ENCODE measurements around the gene DSTYK. TPM values are rescaled to one million over a fixed set of nuclear protein-coding genes. Genes with fewer than 3 reads are reported as not detected.

DSTYK gene
- total RNA-seq, 1 experiment from 2014 or later: 11.3 TPM

GRCh38 chr1:205259324-205259832 lies 47.9 kb upstream of the DSTYK start:
- peaks cover 4% of the 10 kb centered on the region for H3K4me1 ChIP-seq (ENCODE audit: control insufficient read depth, insufficient read depth, low read length)
- POLR2A ChIA-PET: no interaction called here
- peak overlapping the region; percentile 41; the same call in 1 of the 2 replicates for H3K27ac ChIP-seq (ENCODE audit: low read length)
- no peak overlapping the region for H3K4me3 ChIP-seq (ENCODE audit: low read depth in 2 of 2, low read length in 2 of 2)
- BruUV-seq (replicated peaks): no TSS peak
- intact Hi-C loops (cut with micrococcal nuclease; ENCODE audit: unreplicated experiment): loop anchor here (5.0 to 10.0 kb wide), 3 partner anchors 135 to 275 kb away; partner anchors contain the start of gene RBBP5
- DNase-seq (ENCODE audit: low read depth, low spot score): no peak
- H3K27me3 ChIP-seq (ENCODE audit: control insufficient read depth, insufficient read depth, low read length): no peaks in the 10 kb centered on the region
- no peaks in the 10 kb centered on the region for H3K36me3 ChIP-seq (ENCODE audit: control insufficient read depth, insufficient read depth, low read length)
- TF ChIP-seq TCF7L2 (IDR thresholded peaks at IDR 0.05; ENCODE audit: low read depth, low read length): no peak
- TF ChIP-seq, protein P1, sequence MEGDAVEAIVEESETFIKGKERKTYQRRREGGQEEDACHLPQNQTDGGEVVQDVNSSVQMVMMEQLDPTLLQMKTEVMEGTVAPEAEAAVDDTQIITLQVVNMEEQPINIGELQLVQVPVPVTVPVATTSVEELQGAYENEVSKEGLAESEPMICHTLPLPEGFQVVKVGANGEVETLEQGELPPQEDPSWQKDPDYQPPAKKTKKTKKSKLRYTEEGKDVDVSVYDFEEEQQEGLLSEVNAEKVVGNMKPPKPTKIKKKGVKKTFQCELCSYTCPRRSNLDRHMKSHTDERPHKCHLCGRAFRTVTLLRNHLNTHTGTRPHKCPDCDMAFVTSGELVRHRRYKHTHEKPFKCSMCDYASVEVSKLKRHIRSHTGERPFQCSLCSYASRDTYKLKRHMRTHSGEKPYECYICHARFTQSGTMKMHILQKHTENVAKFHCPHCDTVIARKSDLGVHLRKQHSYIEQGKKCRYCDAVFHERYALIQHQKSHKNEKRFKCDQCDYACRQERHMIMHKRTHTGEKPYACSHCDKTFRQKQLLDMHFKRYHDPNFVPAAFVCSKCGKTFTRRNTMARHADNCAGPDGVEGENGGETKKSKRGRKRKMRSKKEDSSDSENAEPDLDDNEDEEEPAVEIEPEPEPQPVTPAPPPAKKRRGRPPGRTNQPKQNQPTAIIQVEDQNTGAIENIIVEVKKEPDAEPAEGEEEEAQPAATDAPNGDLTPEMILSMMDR (IDR thresholded peaks at IDR 0.05): no peak
- TF ChIP-seq, protein P2, sequence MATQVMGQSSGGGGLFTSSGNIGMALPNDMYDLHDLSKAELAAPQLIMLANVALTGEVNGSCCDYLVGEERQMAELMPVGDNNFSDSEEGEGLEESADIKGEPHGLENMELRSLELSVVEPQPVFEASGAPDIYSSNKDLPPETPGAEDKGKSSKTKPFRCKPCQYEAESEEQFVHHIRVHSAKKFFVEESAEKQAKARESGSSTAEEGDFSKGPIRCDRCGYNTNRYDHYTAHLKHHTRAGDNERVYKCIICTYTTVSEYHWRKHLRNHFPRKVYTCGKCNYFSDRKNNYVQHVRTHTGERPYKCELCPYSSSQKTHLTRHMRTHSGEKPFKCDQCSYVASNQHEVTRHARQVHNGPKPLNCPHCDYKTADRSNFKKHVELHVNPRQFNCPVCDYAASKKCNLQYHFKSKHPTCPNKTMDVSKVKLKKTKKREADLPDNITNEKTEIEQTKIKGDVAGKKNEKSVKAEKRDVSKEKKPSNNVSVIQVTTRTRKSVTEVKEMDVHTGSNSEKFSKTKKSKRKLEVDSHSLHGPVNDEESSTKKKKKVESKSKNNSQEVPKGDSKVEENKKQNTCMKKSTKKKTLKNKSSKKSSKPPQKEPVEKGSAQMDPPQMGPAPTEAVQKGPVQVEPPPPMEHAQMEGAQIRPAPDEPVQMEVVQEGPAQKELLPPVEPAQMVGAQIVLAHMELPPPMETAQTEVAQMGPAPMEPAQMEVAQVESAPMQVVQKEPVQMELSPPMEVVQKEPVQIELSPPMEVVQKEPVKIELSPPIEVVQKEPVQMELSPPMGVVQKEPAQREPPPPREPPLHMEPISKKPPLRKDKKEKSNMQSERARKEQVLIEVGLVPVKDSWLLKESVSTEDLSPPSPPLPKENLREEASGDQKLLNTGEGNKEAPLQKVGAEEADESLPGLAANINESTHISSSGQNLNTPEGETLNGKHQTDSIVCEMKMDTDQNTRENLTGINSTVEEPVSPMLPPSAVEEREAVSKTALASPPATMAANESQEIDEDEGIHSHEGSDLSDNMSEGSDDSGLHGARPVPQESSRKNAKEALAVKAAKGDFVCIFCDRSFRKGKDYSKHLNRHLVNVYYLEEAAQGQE (IDR thresholded peaks at IDR 0.05; ENCODE audit: insufficient read depth in 1 of 2, low read depth in 2 of 2, low read length in 1 of 2): no peak
- in situ Hi-C loops (cut with HindIII; ENCODE audit: low pct_unique_long_range_greater_than_20kb, low sequenced_read_pairs): no loop called here
- no peak for ATAC-seq
- CTCF ChIA-PET: interaction anchor here (1.3 to 1.5 kb wide), 3 partner anchors 14 to 198 kb away, joined by 3 to 4 read pairs (median 3); no protein-coding TSS in a partner anchor
- H3K9me3 ChIP-seq (ENCODE audit: control insufficient read depth, insufficient read depth, low read depth, low read length): no peaks in the 10 kb centered on the region

DNA sequence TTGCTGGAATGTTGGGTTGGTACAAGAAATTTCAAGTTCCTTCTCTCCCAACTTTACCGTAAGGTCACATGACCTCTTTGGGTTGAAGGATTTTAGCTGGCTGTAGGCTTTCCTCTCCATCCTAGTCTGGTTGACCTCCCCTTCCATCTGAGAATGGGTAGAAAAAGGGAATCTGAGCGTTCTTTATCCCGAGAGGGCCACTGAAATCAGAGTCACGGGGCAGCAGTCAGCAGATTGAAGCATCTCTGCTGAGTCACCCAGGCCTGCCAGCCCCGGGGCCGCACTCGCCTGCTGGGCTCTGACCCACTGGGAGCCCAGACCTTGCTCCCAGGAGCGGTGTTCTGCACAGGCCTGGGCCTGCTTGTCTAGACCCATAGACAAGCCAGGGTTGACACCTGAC lies 47.2 kb upstream of the DSTYK start:
- Histone ChIP-seq H3K27me3 (ENCODE audit: control insufficient read depth, insufficient read depth, low read length) (no peaks in the 10 kb centered on the region), H3K36me3 (ENCODE audit: control insufficient read depth, insufficient read depth, low read length) (no peaks in the 10 kb centered on the region), H3K4me3 (ENCODE audit: low read depth in 2 of 2, low read length in 2 of 2) (no peak overlapping the region), H3K4me1 (ENCODE audit: control insufficient read depth, insufficient read depth, low read length) (peaks cover 4% of the 10 kb centered on the region), H3K27ac (ENCODE audit: low read length) (no peak overlapping the region), H3K9me3 (ENCODE audit: control insufficient read depth, insufficient read depth, low read depth, low read length) (no peaks in the 10 kb centered on the region)
- BruUV-seq (replicated peaks): no TSS peak
- CTCF ChIA-PET: interaction anchor here (0.7 to 1.4 kb wide), 4 partner anchors 15 to 197 kb away, joined by 3 to 5 read pairs (median 4); no protein-coding TSS in a partner anchor
- in situ Hi-C loops (cut with HindIII; ENCODE audit: low pct_unique_long_range_greater_than_20kb, low sequenced_read_pairs): no loop called here
- POLR2A ChIA-PET: interaction anchor here (0.8 kb wide), 1 partner anchor 274 kb away, joined by 4 read pairs; no protein-coding TSS in a partner anchor
- TF ChIP-seq POLR2AphosphoS5 (IDR thresholded peaks at IDR 0.05; ENCODE audit: low read depth, low read length) (no peak), TCF7L2 (IDR thresholded peaks at IDR 0.05; ENCODE audit: low read depth, low read length) (no peak), SIN3A (IDR thresholded peaks at IDR 0.05; ENCODE audit: borderline replicate concordance, insufficient read depth, low read depth, low read length) (no peak)
- TF ChIP-seq, protein P2 (IDR thresholded peaks at IDR 0.05; ENCODE audit: insufficient read depth in 1 of 2, low read depth in 2 of 2, low read length in 1 of 2): no peak
- TF ChIP-seq, protein P1 (IDR thresholded peaks at IDR 0.05): no peak
- intact Hi-C loops (cut with micrococcal nuclease; ENCODE audit: unreplicated experiment): loop anchor here (5.0 to 10.0 kb wide), 3 partner anchors 134 to 274 kb away; partner anchors contain the start of gene RBBP5
- DNase-seq (ENCODE audit: low read depth, low spot score) (no peak), ATAC-seq (no peak)
